ENCODE data around the gene EIF4G3. TPM values are rescaled to one million over a fixed set of nuclear protein-coding genes. Genes with fewer than 3 reads are reported as not detected.

EIF4G3 gene
- total and polyA plus RNA-seq, 10 of the 15 experiments (the other 5 are each of a cell fraction or from before 2014, with no cell fraction given), result 7.4 to 45.1 (median 29.1) TPM

DNA sequence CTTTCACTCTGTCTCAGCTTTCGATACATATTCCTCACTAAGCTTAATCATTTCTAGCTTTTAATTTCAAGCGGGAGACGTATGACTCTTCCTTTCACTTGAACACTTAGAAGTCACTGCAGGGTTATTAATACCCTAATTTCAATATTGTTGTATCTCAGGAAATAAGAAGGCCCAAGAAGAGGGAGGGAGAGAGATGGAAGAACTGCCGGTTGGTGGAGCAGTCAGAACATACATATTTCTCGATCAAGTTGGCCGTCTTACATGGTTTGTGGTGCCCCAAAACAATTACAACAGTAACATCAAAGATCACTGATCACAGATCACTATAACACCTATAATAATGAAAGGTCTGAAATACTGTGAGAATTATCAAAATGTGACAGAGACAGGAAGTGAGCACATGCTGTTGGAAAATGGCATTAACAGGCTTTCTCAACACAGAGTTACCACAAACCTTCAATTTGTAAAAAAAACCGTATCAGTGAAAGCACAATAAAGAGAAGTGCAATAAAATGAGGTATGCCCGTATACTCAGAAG, 244.2 kb downstream of the EIF4G3 start (continued):
- TF ChIP-seq EP300 (IDR thresholded peaks at IDR 0.05; ENCODE audit: borderline replicate concordance in 1 of 2, control insufficient read depth in 1 of 2, low read depth in 2 of 2, low read length in 2 of 2) (peak in 1 of 2 experiments; percentile 9; a peak in 1 of 4 replicates), SMAD5 (IDR thresholded peaks at IDR 0.05; ENCODE audit: low read depth) (no peak), RCOR1 (conservative IDR thresholded peaks at IDR 0.05; ENCODE audit: low read depth, low read length) (no peak), RB1 (IDR thresholded peaks at IDR 0.05; ENCODE audit: borderline replicate concordance) (no peak), MTA2 (IDR thresholded peaks at IDR 0.05; ENCODE audit: low read depth) (0 out of 2 replicates have a peak, but pooled peaks have one; percentile 31), CBX5 (IDR thresholded peaks at IDR 0.05; ENCODE audit: low read depth) (no peak), NR2C1 (IDR thresholded peaks at IDR 0.05) (no peak), IKZF2 (IDR thresholded peaks at IDR 0.05) (peak in 1 of 2 experiments; percentile 86; a peak in 1 of 4 replicates), E2F4 (IDR thresholded peaks at IDR 0.05; ENCODE audit: low read depth, low read length) (no peak), CREM (IDR thresholded peaks at IDR 0.05; ENCODE audit: low read depth) (peak; percentile 47; the same call in 1 of the 2 replicates), SPI1 (IDR thresholded peaks at IDR 0.05; ENCODE audit: borderline replicate concordance, insufficient read depth, low read depth, low read length) (no peak), TAF1 (IDR thresholded peaks at IDR 0.05; ENCODE audit: borderline replicate concordance, low read depth, low read length) (no peak)
- TF ChIP-seq, protein P1, sequence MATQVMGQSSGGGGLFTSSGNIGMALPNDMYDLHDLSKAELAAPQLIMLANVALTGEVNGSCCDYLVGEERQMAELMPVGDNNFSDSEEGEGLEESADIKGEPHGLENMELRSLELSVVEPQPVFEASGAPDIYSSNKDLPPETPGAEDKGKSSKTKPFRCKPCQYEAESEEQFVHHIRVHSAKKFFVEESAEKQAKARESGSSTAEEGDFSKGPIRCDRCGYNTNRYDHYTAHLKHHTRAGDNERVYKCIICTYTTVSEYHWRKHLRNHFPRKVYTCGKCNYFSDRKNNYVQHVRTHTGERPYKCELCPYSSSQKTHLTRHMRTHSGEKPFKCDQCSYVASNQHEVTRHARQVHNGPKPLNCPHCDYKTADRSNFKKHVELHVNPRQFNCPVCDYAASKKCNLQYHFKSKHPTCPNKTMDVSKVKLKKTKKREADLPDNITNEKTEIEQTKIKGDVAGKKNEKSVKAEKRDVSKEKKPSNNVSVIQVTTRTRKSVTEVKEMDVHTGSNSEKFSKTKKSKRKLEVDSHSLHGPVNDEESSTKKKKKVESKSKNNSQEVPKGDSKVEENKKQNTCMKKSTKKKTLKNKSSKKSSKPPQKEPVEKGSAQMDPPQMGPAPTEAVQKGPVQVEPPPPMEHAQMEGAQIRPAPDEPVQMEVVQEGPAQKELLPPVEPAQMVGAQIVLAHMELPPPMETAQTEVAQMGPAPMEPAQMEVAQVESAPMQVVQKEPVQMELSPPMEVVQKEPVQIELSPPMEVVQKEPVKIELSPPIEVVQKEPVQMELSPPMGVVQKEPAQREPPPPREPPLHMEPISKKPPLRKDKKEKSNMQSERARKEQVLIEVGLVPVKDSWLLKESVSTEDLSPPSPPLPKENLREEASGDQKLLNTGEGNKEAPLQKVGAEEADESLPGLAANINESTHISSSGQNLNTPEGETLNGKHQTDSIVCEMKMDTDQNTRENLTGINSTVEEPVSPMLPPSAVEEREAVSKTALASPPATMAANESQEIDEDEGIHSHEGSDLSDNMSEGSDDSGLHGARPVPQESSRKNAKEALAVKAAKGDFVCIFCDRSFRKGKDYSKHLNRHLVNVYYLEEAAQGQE (IDR thresholded peaks at IDR 0.05; ENCODE audit: low read depth, low read length), result no peak
- TF ChIP-seq, protein P2, sequence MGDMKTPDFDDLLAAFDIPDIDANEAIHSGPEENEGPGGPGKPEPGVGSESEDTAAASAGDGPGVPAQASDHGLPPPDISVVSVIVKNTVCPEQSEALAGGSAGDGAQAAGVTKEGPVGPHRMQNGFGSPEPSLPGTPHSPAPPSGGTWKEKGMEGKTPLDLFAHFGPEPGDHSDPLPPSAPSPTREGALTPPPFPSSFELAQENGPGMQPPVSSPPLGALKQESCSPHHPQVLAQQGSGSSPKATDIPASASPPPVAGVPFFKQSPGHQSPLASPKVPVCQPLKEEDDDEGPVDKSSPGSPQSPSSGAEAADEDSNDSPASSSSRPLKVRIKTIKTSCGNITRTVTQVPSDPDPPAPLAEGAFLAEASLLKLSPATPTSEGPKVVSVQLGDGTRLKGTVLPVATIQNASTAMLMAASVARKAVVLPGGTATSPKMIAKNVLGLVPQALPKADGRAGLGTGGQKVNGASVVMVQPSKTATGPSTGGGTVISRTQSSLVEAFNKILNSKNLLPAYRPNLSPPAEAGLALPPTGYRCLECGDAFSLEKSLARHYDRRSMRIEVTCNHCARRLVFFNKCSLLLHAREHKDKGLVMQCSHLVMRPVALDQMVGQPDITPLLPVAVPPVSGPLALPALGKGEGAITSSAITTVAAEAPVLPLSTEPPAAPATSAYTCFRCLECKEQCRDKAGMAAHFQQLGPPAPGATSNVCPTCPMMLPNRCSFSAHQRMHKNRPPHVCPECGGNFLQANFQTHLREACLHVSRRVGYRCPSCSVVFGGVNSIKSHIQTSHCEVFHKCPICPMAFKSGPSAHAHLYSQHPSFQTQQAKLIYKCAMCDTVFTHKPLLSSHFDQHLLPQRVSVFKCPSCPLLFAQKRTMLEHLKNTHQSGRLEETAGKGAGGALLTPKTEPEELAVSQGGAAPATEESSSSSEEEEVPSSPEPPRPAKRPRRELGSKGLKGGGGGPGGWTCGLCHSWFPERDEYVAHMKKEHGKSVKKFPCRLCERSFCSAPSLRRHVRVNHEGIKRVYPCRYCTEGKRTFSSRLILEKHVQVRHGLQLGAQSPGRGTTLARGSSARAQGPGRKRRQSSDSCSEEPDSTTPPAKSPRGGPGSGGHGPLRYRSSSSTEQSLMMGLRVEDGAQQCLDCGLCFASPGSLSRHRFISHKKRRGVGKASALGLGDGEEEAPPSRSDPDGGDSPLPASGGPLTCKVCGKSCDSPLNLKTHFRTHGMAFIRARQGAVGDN (IDR thresholded peaks at IDR 0.05), result no peak
- TF ChIP-seq, protein P3, sequence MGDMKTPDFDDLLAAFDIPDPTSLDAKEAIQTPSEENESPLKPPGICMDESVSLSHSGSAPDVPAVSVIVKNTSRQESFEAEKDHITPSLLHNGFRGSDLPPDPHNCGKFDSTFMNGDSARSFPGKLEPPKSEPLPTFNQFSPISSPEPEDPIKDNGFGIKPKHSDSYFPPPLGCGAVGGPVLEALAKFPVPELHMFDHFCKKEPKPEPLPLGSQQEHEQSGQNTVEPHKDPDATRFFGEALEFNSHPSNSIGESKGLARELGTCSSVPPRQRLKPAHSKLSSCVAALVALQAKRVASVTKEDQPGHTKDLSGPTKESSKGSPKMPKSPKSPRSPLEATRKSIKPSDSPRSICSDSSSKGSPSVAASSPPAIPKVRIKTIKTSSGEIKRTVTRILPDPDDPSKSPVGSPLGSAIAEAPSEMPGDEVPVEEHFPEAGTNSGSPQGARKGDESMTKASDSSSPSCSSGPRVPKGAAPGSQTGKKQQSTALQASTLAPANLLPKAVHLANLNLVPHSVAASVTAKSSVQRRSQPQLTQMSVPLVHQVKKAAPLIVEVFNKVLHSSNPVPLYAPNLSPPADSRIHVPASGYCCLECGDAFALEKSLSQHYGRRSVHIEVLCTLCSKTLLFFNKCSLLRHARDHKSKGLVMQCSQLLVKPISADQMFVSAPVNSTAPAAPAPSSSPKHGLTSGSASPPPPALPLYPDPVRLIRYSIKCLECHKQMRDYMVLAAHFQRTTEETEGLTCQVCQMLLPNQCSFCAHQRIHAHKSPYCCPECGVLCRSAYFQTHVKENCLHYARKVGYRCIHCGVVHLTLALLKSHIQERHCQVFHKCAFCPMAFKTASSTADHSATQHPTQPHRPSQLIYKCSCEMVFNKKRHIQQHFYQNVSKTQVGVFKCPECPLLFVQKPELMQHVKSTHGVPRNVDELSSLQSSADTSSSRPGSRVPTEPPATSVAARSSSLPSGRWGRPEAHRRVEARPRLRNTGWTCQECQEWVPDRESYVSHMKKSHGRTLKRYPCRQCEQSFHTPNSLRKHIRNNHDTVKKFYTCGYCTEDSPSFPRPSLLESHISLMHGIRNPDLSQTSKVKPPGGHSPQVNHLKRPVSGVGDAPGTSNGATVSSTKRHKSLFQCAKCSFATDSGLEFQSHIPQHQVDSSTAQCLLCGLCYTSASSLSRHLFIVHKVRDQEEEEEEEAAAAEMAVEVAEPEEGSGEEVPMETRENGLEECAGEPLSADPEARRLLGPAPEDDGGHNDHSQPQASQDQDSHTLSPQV (IDR thresholded peaks at IDR 0.05), result no peak

All from GM12878 (cell line).